OCI-LY7 (cell line): Measurements from ENCODE around the gene AKIRIN2. TPM values are rescaled to one million over a fixed set of nuclear protein-coding genes. Genes with fewer than 3 reads are reported as not detected.

Experiments used
- BruUV-seq: library from RNA; stranded (reverse); fragments of 400-500 nt; replicated peaks from 2 replicates; lab custom pipeline; 2021; lab: Mats Ljungman, UMichigan
- CTCF ChIA-PET: fragments of 300-600 bp; sonication (Branson Sonifier 250); formaldehyde crosslinking; loops from one replicate; lab custom pipeline; 2022; ENCODE audit warnings: antibody characterized with exemption; ENCODE audit not compliant: unreplicated experiment; lab: Charles Lee
- POLR2A ChIA-PET: fragments of 300-600 bp; sonication (Branson Sonifier 250); formaldehyde crosslinking; loops from one replicate; lab custom pipeline; 2022; ENCODE audit warnings: antibody characterized with exemption; lab: Charles Lee
- DNase-seq: peaks from one replicate; pipeline ENCODE4 v3.0.0-alpha.2; 2015; ENCODE audit warnings: low spot score
- H2AFZ ChIP-seq: fragments of 200-600 bp; sonication (generic), shearing (Covaris generic); 2 replicates; pipeline ENCODE4 v1.6.1; 2014; ENCODE audit warnings: mild to moderate bottlenecking, antibody characterized with exemption, low read length, moderate library complexity
- H3K27ac ChIP-seq: fragments of 200-600 bp; sonication (generic); 2 replicates; pipeline ENCODE4 v1.5.1; 2014; ENCODE audit warnings: mixed run types, low read depth, mild to moderate bottlenecking, moderate library complexity, low read length, inconsistent platforms; ENCODE audit not compliant: poor library complexity, severe bottlenecking
- H3K36me3 ChIP-seq: fragments of 200-600 bp; sonication (generic); 2 replicates; pipeline ENCODE4 v1.6.1; 2014; ENCODE audit warnings: mild to moderate bottlenecking, antibody characterized with exemption, low read length, moderate library complexity, mixed read lengths; ENCODE audit not compliant: insufficient read depth
- H3K4me1 ChIP-seq: fragments of 200-600 bp; sonication (generic); 2 replicates; pipeline ENCODE4 v1.5.1; 2014; ENCODE audit warnings: mild to moderate bottlenecking, low read length; ENCODE audit not compliant: insufficient read depth, poor library complexity, severe bottlenecking
- H3K4me2 ChIP-seq: fragments of 200-600 bp; sonication (generic); 2 replicates; pipeline ENCODE4 v1.6.1; 2014; ENCODE audit warnings: mild to moderate bottlenecking, low read length
- H3K4me3 ChIP-seq: fragments of 200-600 bp; sonication (generic); 2 replicates; pipeline ENCODE4 v1.5.1; 2014; ENCODE audit warnings: mild to moderate bottlenecking, low read depth, low read length; ENCODE audit not compliant: poor library complexity, severe bottlenecking
- H3K79me2 ChIP-seq: fragments of 200-600 bp; sonication (generic); 2 replicates; pipeline ENCODE4 v1.6.1; 2016; ENCODE audit warnings: low read depth, mild to moderate bottlenecking, low read length, moderate library complexity, mixed read lengths; ENCODE audit not compliant: insufficient read depth
- H3K9me2 ChIP-seq: fragments of 200-600 bp; sonication (generic); 2 replicates; pipeline ENCODE4 v1.6.1; 2016; ENCODE audit warnings: mild to moderate bottlenecking, low read length, mixed read lengths; ENCODE audit not compliant: insufficient read depth
- H3K9me3 ChIP-seq: fragments of 200-600 bp; sonication (generic); 2 replicates; pipeline ENCODE4 v1.6.1; 2014; ENCODE audit warnings: mild to moderate bottlenecking, mixed run types, low read length, mixed read lengths
- H4K20me1 ChIP-seq: fragments of 200-600 bp; sonication (generic); 2 replicates; pipeline ENCODE4 v1.6.1; 2014; ENCODE audit warnings: mild to moderate bottlenecking, antibody characterized with exemption, low read length, moderate library complexity, mixed read lengths; ENCODE audit not compliant: insufficient read depth
- EZH2phosphoT487 ChIP-seq: fragments of 200-600 bp; sonication (generic); IDR thresholded peaks from 2 replicates; pipeline ENCODE4 v1.6.1; 2018; ENCODE audit warnings: low read depth, borderline replicate concordance, mild to moderate bottlenecking, mixed run types, antibody characterized with exemption, low read length, moderate library complexity, mixed read lengths
- intact Hi-C: fragments of 100-400 bp; cut with micrococcal nuclease; formaldehyde crosslinking; loops from one replicate; pipeline ENCODE4 v1.10.0; 2022; ENCODE audit not compliant: unreplicated experiment
- total RNA-seq, 2 experiments: library from RNA; depleted of rRNA in 1 of 2; stranded (reverse); fragments of >200 nt in 1 of 2; shearing (Covaris generic) in 1 of 2; gene quantifications; 2 replicates each; pipeline ENCODE4 v1.2.3, GENCODE V29; 2014 to 2022
- TF ChIP-seq, protein P1 (sequence below): fragments of 200-600 bp; sonication (generic); conservative IDR thresholded peaks from 2 replicates; pipeline ENCODE4 v1.5.1; 2014; ENCODE audit warnings: mild to moderate bottlenecking, antibody characterized with exemption, low read length, moderate library complexity, mixed read lengths

AKIRIN2 gene
- total RNA-seq, 2 experiments from 2014 or later = 70.4 to 127 TPM

DNA sequence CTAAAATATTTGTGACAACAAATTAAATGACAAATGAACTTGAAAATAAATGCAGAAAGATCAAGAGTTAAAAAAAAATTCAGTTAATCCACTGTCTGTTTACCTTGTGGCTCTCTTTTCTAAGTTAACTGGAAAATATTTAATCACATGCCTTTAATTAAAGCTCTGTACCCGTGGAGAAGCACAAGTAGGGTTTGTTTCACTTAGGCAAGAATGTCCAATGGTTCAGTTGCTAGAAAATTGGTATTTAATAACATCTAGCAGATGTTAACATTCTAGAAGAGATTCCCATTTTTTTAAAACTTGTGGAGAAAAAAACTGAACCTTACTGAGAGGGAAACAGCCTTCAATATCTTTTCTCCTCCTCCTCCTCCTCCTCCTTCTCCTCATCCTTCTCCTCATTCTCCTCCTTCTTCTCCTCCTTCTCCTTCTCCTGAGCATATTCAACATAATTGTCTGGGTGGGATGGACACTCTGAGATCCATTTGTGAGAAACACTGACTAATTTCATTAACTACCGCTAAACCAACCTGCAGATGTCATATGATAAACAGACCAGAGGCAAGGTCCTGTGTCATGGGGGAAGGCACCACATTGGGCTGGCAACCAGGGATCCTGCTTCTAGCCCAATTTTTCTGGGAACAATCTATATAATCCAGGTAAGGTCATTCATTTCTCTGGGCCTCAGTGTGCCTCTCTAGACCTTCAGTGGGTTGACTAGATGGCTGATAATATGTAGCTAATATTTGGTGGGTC lies 44.1 kb upstream of the AKIRIN2 start:
- Histone ChIP-seq H3K79me2 (no peaks in the 10 kb centered on the region), H3K4me1 (peaks cover 13% of the 10 kb centered on the region), H4K20me1 (no peaks in the 10 kb centered on the region), H3K9me2 (no peaks in the 10 kb centered on the region), H2AFZ (no peak overlapping the region; the same call in 1 of the 2 replicates), H3K4me3 (no peak overlapping the region), H3K36me3 (no peaks in the 10 kb centered on the region), H3K4me2 (no peak overlapping the region), H3K9me3 (no peaks in the 10 kb centered on the region; the same call in 1 of the 2 replicates), H3K27ac (no peak overlapping the region)
- ChIA-PET POLR2A (interaction anchor here (0.5 to 3.6 kb wide), 3 partner anchors 10 to 170 kb away, joined by 3 to 20 read pairs (median 5); no protein-coding TSS in a partner anchor), CTCF (no interaction called here)
- no peak for DNase-seq
- TF ChIP-seq, protein P1, sequence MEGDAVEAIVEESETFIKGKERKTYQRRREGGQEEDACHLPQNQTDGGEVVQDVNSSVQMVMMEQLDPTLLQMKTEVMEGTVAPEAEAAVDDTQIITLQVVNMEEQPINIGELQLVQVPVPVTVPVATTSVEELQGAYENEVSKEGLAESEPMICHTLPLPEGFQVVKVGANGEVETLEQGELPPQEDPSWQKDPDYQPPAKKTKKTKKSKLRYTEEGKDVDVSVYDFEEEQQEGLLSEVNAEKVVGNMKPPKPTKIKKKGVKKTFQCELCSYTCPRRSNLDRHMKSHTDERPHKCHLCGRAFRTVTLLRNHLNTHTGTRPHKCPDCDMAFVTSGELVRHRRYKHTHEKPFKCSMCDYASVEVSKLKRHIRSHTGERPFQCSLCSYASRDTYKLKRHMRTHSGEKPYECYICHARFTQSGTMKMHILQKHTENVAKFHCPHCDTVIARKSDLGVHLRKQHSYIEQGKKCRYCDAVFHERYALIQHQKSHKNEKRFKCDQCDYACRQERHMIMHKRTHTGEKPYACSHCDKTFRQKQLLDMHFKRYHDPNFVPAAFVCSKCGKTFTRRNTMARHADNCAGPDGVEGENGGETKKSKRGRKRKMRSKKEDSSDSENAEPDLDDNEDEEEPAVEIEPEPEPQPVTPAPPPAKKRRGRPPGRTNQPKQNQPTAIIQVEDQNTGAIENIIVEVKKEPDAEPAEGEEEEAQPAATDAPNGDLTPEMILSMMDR = no peak
- TF ChIP-seq EZH2phosphoT487 = no peak
- no TSS peak for BruUV-seq
- intact Hi-C loops = no loop called here

DNA sequence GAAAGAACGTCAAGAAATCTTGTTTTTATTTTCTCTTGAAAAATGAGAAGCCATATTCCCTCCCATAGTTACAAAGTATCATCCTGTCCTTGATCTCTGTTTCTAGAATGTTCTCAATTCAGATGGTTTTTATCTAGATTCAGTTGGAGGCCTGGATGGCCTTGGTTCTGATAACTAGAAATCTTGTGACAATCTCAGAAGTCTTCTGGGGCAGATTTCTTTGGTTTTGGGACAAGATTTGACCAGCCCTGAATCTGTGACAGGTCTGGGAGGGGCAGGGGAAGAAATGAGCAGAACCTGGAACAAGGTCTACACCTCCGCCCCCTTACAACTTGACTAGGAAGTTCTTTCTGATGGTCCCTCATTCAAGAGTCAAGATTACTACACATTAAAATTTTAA lies 41.4 kb upstream of the AKIRIN2 start:
- no TSS peak for BruUV-seq
- CTCF ChIA-PET = no interaction called here

More for the DNA sequence above, 41.4 kb upstream of the AKIRIN2 start:
- Histone ChIP-seq H3K9me2 (no peaks in the 10 kb centered on the region), H3K9me3 (no peaks in the 10 kb centered on the region; the same call in none of the 2 replicates), H3K4me2 (no peak overlapping the region), H3K4me1 (peaks cover 13% of the 10 kb centered on the region), H2AFZ (no peak overlapping the region), H3K27ac (no peak overlapping the region), H3K79me2 (no peaks in the 10 kb centered on the region), H4K20me1 (no peaks in the 10 kb centered on the region), H3K36me3 (no peaks in the 10 kb centered on the region), H3K4me3 (no peak overlapping the region)
- TF ChIP-seq, protein P1 = no peak
- no peak for TF ChIP-seq EZH2phosphoT487
- POLR2A ChIA-PET = interaction anchor here (0.7 to 1.3 kb wide), 2 partner anchors 11 to 543 kb away, joined by 3 to 8 read pairs; no protein-coding TSS in a partner anchor
- intact Hi-C loops = no loop called here
- DNase-seq = no peak
